Activated CD4-positive, alpha-beta T cell treated with anti-CD3 and anti-CD28 coated beads for 4 hours (primary cell): ENCODE results near the gene RAET1G.
"Not testable (repeated sequence)": the region's sequence is repeated elsewhere in the genome, so short reads cannot be mapped to it uniquely, and the experiment has no call there.

Experiments
- DNase-seq, 2 donors: peaks; one replicate each; pipeline ENCODE4 v3.0.0-alpha.2; 2020

Gene RAET1G

DNA sequence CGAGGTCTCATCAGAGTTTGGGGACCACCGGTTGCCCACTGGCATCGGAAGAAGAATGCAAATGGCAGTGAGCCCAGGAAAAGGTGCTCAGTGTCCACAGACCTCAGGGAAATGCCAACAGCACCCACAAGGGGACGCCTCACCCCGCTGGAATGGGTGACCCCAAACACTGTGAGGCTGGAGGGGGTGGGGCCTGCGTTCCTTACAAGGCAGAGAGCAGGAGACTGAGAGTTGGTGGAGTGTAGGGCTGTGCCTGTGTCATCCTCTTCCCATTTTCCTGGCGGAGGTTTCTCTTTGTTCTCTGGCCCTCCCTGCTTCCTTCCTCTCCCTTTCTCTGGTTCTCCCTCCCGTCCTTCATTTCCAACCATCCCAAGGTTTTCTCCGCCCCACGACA lies 31.0 kb upstream of the RAET1G start:
- not testable (repeated sequence) for DNase-seq

DNA sequence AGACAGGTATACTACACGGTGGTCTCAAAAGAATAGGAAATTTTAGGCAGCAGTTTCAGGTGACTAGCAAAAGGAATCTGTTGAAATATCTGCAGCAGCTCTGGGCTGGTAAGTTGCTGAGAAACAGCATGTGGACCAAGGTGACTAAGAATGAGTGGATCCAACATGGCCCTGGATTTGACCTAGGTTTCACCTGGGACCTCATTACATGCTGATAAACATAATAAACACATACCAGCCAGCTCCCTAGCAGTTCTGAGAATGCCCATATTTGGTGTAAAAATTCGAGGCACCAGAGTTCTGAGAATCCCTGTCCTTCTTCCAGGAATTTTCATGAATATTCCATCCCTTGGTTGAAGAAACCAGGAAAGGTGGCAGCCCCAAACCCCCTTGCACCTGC lies 30.5 kb upstream of the RAET1G start:
- not testable (repeated sequence) for DNase-seq

DNA sequence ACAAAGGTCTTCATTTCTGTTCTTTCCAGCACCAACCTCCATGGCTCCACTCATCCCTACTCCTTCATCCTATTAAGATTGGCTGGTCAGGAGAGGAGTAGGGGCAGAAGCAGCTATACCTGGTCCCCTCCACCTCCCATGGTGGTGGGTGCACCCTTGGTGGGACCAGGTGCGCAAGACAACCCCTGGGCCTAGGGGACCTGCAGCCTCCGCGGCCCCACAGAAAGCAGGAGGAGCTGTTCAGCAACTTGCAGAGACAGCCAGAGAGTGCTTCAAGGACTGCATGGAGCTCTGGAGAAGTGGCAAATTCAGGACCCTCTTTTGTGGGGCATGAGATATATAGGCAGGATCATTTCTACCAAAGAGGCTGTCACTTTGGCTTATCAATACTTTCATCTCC lies 28.7 kb upstream of the RAET1G start:
- DNase-seq, result no peak

DNA sequence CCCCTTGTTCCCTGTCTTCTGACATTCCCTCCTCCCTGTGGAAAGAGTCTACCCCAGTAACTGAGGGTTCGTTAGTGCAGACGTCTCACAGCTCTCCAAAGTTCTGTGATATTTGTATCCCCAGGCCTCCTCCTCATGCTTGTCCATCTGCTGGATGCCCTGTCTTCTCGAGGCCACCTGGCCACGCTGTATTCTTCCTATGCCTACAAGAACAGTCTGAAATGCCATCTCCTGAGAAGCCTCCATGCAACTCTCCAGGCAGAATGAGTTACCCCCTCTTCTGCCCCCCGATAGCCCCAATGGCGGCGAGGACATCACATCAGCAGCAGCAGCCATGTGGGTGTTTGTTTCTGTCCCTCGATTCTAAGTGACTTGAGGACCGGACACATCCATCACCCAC lies 28.2 kb upstream of the RAET1G start:
- DNase-seq, result no peak

DNA sequence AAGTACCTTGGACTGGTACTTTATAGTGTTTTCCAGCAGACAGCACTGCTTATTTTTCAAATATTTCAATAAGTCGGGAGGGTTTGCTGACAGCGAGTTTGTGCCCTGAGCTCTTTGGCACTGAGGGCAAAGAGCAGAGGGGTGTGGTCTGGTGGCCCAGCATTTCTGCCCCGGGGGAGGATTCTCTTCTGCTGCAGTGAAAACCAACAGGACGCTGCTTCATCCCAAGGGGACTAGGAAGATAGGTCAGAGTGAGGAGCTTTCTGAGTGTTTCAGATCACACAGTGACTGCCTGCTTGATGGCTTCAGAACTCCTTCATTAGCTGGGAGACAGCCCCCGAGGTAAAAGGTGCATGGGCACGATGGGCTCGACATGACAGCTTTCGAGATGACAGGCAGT lies 27.5 kb upstream of the RAET1G start:
- no peak for DNase-seq

DNA sequence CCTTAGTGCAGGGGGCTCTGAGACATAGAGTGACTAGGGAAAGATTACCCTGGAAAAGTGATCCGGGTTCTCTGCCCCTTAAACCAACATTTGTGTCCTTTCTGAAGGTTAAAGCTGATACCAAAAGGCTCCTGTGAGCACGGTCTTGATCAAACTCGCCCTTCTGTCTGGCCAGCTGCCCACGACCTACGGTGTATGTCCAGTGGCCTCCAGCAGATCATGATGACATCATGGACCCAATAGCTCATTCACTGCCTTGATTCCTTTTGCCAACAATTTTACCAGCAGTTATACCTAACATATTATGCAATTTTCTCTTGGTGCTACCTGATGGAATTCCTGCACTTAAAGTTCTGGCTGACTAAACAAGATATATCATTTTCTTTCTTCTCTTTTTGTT lies 25.7 kb upstream of the RAET1G start:
- DNase-seq, result no peak

DNA sequence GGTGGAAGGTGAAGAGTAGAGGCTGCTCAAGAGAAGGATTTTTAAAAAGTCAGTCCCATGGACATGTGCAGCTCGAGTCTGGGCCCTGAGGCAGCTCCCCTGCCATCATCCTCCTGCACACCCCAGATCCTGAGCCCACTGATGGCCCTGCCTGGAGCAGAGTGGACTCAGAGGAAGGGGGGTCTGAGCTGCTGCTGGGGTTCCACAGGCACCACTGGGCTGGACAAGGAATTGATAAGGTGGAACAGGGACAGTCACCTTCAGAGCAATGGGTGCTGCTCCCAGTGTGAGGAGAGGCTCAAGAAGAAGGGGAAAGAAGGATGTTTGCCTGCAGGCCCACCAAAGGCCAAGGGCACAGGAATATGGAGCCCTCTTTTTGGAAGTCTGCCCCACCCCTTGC lies 25.1 kb upstream of the RAET1G start:
- DNase-seq, result no peak

DNA sequence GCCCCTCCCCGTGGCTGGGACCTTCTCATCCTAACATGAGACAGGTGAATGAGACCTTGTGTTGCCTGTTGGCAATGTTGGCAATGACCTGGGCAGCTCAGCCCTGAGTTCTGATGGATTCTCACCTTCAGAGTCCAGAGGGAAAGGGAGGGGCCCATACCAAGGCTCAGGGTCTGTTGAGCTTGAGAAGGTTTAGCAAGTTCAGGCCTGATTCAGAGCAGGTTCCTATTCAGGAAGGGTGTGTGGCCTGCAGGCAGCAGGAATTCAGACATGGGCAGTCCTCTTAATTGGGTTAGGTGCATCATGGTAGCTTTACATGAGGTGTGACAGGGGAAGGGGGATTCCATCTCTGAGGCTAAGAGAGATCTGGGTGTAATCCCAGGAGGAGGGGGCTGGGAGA lies 24.6 kb upstream of the RAET1G start:
- DNase-seq, result not testable (repeated sequence)

DNA sequence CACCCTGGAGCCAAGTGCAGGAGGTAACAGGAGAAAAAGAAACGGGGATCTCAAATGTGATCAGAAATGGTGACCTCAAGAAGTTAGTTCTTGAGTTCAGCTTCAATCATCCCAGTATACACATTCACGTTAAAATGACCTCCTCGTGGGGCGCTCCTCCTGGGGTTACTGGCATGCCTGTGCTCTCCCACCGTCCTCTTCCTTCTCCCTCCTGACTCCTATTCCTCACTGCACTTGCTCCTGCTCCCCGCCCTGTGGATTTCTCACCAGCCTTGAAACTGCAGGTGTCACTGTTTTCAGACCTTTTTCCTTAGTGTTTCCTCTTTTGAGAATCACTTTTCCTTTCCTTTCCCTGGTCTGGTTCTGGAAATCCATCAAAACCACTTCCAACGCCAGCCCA lies 23.7 kb upstream of the RAET1G start:
- not testable (repeated sequence) for DNase-seq

DNA sequence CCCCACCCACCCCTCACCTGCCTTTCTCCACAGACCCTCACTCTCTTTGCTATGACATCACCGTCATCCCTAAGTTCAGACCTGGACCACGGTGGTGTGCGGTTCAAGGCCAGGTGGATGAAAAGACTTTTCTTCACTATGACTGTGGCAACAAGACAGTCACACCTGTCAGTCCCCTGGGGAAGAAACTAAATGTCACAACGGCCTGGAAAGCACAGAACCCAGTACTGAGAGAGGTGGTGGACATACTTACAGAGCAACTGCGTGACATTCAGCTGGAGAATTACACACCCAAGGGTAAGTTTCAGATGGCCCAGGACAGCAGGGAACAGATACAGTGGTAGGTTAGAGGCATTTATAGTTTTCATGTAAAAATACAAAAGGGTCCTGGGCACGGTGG lies 22.4 kb upstream of the RAET1G start:
- not testable (repeated sequence) for DNase-seq

DNA sequence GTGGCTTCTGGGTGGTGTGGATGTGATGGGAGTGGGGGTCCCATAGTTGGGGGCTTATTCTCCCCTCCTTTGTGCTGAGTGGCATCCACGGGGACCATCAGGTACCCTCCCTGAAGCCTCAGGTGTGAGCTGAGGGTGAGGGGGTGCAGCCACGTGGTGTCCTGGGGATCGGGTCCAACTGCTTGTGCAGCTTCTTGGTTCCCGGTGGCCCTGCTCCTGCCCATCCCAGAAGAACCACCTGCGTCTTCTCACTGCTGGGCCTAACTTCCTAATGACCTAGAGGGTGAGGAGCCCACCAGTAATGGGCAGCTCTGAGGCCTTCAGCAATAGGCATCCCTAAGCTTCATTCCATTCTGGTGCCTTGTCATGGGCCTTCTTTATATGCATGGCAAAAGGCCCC lies 20.4 kb upstream of the RAET1G start:
- not testable (repeated sequence) for DNase-seq

DNA sequence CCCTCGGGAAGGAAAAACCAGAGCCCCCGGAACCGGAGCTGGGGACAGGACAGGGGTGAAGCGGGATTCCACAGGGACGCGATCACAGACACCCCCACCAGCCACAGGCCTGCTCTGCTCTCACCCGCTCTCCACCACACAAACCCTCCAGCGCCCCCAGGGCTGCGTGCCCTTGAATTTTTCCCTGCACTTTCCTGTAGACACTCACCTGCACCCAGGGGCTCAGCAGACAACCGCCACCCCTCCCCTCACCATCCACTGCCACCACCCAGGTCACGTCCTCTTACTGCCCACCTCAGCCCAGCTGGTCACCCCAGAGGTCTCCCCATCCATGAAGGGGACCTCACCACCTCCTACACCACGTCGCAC lies 19.5 kb upstream of the RAET1G start:
- no peak for DNase-seq

DNA sequence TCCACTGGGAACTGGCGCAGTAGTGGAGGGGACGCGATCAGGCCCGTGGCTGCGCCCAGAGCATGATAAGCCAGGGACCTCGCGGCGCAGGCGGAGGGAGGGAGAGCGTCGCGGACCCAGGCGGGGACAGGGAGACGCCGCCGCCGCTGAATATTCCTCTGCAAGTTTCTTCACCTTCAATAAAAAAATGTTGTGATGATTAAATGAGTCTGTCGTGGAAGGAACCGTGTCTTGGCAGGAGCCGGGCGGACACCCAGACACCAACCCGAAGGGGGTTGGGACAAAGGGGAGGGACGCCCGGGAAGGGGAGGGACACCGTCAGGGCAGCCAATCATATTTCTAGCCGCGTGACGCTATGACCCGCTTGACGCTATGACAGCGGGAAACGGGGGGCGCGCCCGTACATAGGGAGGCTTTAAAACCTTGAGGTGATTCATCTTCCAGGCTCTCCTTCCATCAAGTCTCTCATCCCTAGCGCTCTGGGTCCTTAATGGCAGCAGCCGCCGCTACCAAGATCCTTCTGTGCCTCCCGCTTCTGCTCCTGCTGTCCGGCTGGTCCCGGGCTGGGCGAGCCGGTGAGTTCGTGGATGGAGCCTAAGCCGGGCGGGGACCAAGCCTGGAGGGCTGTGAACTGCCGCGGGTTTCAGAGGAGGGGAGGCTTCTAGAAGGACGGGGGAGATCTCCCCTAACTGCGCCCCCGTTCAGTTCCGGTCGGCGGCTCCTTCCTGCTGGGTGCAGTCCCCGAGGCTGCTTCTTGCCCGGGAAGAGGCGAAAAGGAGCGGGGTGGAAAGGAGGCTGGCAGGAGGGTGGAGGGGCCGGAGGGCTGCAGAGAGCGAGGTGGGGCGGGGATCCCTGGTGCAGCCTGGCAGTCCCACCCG lies 18.9 kb upstream of the RAET1G start, which contains the start of gene ULBP2:
Gene ULBP2, plus strand, starts transcription at position 432 of the 878 bp plus-strand sequence. Its CDS starts 59 bp downstream, at position 491.
- peak; percentile 89 to 93 for DNase-seq

DNA sequence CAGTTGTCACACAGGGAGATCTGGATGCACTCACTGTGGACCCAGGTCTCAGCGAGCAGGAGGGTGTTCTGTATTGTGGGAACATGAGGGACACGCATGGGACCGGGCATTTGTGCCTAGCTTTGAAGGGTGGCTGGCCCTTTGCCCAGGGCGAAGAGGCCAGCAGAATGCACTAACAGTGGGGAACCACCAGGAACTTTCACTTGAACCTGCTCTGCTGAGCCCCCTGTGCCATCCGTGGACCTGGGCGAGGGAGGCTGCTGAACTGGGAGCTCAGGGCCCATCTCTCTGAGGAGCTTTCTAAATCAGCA lies 17.7 kb upstream of the RAET1G start:
- no peak for DNase-seq

DNA sequence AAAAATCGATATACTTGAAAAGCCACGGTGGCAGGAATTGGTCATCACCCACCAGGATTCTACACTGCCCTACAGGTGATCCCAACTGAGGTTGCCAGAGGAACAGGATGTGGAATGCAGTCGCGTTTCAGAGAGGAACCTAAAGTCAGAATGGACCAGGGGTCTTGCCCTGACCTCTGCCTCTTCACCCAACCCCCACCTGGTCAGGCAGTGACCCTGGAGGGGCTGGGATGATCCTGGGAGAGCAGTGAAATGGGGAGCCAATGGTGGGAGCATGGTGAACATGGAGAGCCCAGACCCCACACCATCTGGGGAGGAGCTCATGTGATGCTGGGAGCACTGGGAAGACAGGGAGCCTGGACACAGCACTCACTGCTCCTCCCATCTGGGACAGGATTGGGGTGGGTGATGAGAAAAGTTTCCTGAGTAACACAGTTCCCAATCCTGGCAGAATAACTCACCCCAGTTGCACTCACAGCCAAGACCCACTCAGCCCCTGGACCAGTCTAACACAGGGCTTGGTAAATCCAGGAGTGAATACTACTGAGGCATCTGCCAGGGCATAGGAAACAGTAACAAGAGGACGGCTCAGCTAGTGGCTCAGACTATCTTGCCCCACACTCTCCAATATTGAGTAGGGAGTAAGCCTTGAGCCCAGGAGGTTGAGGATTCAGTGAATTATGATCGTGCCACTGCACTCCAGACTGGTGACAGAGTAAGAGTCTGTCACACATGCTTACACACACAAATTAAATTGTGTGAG lies 17.2 kb upstream of the RAET1G start:
- no peak for DNase-seq

DNA sequence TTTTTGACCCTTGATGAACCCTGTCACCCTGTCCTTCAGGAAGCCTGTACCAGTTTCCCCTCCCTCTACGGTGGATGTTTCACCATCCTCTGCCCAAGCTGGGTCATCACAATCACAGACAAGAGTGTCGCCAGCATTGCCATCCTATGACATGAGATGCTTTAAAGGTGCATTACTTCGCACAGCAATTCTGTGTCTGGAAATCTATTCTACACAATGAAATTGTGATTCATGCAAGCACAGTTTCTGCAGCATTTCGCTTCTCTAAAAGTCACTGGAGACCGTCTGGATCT lies 16.4 kb upstream of the RAET1G start:
- no peak for DNase-seq

DNA sequence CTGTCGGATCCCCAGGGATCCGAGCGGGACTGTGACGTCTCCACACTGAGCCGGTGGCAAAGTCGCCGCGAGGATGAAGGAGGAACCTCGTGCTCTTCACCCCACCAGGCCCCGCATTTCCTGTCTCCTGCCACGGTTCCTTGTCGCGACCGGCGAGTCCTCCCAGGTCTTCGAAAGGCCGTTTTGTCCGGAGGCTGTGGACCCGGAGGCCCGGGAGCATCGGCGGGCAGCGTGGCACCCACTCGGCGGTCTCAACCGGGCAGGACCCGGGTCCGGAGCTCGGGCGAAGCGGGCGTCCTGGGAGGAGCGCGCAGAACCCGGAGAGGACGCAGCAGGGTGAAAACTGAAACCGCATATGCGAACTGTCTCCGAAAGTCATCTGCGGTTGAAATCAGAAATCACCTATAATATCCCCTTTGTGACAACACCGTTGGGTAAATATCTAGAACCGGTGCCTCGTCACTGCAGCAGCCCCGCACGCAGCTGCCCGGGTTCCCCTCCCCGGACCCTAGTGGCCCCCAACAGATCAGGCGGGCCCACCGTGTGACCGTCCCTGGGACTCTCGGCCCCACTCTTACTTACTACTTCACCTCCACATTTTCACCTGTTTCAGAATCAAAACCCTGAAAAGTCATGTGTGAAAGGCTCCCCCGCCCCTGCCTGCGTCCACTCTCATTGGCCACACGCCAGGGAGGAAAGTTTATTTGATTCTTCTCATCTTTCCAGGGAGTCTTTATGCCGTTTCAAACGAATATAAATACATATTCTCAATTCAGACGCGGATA lies 15.8 kb upstream of the RAET1G start:
- DNase-seq, result peak; percentile 39 to 42

DNA sequence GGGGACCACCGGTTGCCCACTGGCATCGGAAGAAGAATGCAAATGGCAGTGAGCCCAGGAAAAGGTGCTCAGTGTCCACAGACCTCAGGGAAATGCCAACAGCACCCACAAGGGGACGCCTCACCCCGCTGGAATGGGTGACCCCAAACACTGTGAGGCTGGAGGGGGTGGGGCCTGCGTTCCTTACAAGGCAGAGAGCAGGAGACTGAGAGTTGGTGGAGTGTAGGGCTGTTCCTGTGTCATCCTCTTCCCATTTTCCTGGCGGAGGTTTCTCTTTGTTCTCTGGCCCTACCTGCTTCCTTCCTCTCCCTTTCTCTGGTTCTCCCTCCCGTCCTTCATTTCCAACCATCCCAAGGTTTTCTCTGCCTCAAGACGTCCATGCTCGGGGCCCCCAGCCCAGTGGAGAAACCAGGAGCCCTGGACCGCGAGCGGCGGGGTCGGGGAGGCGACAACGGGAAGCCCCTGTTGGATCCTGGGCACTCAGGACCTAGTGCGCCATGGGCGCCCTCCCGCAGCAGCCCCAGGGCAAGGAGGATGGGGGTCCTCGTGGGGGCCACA lies 15.2 kb upstream of the RAET1G start:
- DNase-seq, result not testable (repeated sequence)

DNA sequence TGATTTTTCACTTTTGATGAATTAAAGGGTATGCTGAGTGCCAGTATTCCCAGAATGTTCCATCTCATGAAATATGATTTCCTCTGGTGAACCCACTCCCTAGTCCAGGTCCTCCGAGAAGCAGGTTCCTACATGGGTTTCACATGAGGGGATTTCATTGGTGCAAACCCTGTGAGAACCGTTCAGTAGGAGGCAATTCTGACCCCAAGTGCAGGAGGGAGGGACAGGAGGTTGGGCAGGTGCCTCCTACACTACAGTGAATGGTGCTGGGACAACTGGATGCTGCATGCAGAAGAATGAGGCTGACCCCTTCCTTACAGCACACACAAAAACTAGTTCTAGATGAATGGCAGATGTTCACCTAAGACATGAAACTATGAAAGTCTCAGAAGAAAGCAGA lies 13.8 kb upstream of the RAET1G start:
- DNase-seq, result no peak

DNA sequence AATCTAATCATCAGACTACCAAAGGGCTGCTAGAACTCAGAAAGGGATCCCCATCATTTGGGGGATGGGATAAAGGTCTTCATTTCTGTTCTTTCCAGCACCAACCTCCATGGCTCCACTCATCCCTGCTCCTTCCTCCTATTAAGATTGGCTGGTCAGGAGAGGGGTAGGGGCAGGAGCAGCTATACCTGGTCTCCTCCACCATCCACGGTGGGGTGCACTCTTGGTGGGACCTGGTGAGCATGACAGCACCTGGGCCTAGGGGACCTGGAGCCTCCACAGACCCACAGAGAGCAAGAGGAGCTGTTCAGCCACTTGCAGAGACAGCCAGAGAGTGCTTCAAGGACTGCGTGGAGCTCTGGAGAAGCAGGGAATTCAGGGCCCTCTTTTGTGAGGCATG lies 12.7 kb upstream of the RAET1G start:
- DNase-seq, result no peak

DNA sequence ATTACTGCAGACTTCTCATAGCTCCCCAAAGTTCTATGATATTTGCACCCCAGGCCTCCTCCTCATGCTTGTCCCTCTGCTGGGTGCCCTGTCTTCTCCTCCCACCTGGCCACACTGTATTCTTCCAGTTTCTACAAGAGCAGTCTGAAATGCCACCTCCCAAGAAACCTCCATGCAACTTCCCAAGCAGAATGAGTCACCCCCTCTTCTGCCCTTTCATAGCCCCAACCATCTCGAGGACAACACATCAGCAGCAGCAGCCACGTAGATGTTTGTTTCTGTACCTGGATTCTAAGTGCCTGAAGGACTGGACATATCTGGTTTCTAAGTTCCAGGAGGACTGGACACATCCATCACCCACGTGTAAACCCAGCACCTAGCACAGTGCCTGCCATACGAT lies 12.3 kb upstream of the RAET1G start:
- no peak for DNase-seq

DNA sequence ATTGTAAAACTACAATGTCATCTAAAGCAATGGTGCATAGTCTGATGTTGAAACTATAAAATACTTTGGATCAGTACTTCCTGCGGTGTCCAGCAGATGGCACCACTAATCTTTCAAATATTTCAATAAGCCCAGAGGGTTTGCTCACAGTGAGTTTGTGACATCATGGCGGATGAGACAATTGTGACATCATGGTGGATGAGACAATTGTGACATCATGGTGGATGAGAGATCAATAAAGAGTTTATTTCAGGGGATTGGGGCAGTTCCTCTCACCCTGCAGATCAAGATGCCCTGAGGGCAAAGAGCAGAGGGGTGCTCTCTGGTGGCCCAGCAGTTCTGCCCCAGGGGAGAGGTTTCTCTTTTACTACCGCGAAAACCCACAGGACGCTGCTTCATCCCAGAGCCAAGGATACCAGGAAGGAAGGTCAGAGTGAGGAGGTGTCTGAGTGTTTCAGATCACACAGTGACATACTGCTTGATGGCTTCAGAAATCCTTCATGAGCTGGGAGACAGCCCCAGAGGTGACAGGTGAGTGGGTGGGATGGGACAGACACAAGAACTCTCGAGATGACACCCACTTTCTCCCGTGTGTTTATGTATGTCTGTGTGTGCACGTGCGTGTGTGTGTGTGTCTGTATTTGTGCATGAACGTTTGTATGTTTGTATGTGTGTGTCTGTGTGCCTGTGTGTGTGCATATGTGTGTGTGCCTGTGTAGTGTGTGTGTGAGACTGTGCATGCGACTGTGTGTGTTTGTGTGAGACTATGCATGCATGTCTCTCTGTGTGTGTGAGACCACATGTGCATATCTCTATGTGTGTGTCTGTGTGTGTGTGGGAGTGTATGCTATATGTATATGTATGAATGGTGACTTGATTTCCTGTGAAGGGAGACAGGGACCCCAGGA lies 11.6 kb upstream of the RAET1G start:
- peak; percentile 58 to 79 for DNase-seq
